ENCODE data around the gene OR56A4. TPM values are rescaled to one million over a fixed set of nuclear protein-coding genes. Genes with fewer than 3 reads are reported as not detected.

The OR56A4 gene
- total RNA-seq, 1 donor from 2014 or later: not detected

DNA sequence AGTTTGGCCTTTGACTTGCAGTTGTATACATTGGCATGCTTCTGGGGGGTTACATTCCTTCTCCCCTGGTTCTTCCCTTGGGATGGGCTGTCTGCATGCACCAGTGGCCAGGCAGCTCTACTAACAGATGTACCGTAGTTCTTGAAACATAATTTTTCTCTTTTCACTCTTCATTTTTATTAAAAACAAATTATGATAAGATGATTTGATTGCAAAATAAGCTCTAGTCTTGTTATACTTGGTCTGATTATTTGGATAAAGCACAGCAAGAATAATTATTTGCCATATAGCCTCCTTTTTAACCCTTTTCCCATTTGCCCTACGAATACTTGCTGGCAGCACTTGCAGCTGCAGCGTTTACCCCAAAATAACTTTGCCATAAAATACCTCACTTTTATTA, 51.2 kb downstream of the OR56A4 start:
- no peaks in the 10 kb centered on the region for H3K36me3 ChIP-seq (ENCODE audit: control insufficient read depth, insufficient read depth, low read length)
- FAIRE-seq (no peak), DNase-seq (ENCODE audit: low read depth) (no peak)
- TF ChIP-seq, protein P1, sequence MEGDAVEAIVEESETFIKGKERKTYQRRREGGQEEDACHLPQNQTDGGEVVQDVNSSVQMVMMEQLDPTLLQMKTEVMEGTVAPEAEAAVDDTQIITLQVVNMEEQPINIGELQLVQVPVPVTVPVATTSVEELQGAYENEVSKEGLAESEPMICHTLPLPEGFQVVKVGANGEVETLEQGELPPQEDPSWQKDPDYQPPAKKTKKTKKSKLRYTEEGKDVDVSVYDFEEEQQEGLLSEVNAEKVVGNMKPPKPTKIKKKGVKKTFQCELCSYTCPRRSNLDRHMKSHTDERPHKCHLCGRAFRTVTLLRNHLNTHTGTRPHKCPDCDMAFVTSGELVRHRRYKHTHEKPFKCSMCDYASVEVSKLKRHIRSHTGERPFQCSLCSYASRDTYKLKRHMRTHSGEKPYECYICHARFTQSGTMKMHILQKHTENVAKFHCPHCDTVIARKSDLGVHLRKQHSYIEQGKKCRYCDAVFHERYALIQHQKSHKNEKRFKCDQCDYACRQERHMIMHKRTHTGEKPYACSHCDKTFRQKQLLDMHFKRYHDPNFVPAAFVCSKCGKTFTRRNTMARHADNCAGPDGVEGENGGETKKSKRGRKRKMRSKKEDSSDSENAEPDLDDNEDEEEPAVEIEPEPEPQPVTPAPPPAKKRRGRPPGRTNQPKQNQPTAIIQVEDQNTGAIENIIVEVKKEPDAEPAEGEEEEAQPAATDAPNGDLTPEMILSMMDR (IDR thresholded peaks at IDR 0.05; ENCODE audit: insufficient read depth, low read length, severe bottlenecking): no peak
- no peaks in the 10 kb centered on the region for H3K27me3 ChIP-seq (ENCODE audit: control insufficient read depth, insufficient read depth, low read length)
- H3K4me3 ChIP-seq (ENCODE audit: low read depth, low read length): no peak overlapping the region

Other genes with a start within 250 kb of the OR56A4 start
- gene OR52N5, start 223.6 kb downstream of the OR56A4 start, total RNA-seq: not detected in 2 replicates
- 0.13 TPM in 1 of 2 replicates, not detected in the other for gene OR52N1, start 215.7 kb downstream of the OR56A4 start, total RNA-seq
- gene OR52N2, start 198.0 kb downstream of the OR56A4 start, total RNA-seq: not detected in 2 replicates
- gene OR52E6, start 165.0 kb downstream of the OR56A4 start, total RNA-seq: not detected in 2 replicates
- gene OR52E8, start 149.3 kb downstream of the OR56A4 start, total RNA-seq: not detected in 2 replicates
- gene OR52E4, start 126.3 kb downstream of the OR56A4 start, total RNA-seq: not detected in 2 replicates
- not detected in 2 replicates for gene OR52E5, start 113.7 kb downstream of the OR56A4 start, total RNA-seq
- not detected in 2 replicates for gene OR56A3, start 64.7 kb downstream of the OR56A4 start, total RNA-seq
- not detected in 2 replicates for gene OR56A5, start 38.5 kb downstream of the OR56A4 start, total RNA-seq
- 0.13 TPM in 1 of 2 replicates, not detected in the other for gene OR52L1, start 20.0 kb downstream of the OR56A4 start, total RNA-seq
- not detected in 2 replicates for gene OR56A1, start 23.8 kb upstream of the OR56A4 start, total RNA-seq
- gene OR56B4, start 100.7 kb upstream of the OR56A4 start, total RNA-seq: not detected in 2 replicates
- not detected in 2 replicates for gene OR52B2, start 163.4 kb upstream of the OR56A4 start, total RNA-seq
- not detected in 2 replicates for gene OR52W1, start 192.3 kb upstream of the OR56A4 start, total RNA-seq
- gene C11orf42, start 198.6 kb upstream of the OR56A4 start, total RNA-seq: not detected in 2 replicates
- gene FHIP1B, start 227.7 kb upstream of the OR56A4 start, total RNA-seq: 7.4 and 10.4 TPM in 2 replicates
- gene CNGA4, start 232.1 kb upstream of the OR56A4 start, total RNA-seq: 0.26 TPM in 1 of 2 replicates, not detected in the other